ENCODE data around the gene PLRG1. TPM values are rescaled to one million over a fixed set of nuclear protein-coding genes. Genes with fewer than 3 reads are reported as not detected.

Gene PLRG1
- polyA plus RNA-seq, 3 donors, result 34.6 to 56.1 (median 52.5) TPM

GRCh38 chr4:154507156-154507555, 43.0 kb downstream of the PLRG1 start:
- Histone ChIP-seq H3K4me1 (ENCODE audit: control insufficient read depth in 1 of 2, insufficient read depth in 2 of 2, low read length in 2 of 2) (no peaks in the 10 kb centered on the region), H2AFZ (ENCODE audit: insufficient read depth, low read depth, low read length, poor library complexity, severe bottlenecking) (no peak overlapping the region), H3K4me3 (replicated peaks in 1 of 3; ENCODE audit: low read depth in 2 of 3, low read length in 3 of 3) (no peak overlapping the region), H3K4me2 (replicated peaks; ENCODE audit: extremely low read depth, low read length, poor library complexity, severe bottlenecking) (no peak overlapping the region), H3K36me3 (replicated peaks in 1 of 2; ENCODE audit: control insufficient read depth in 1 of 2, insufficient read depth in 2 of 2, low read length in 2 of 2) (no peaks in the 10 kb centered on the region), H3K9ac (ENCODE audit: insufficient read depth, low read length, poor library complexity, severe bottlenecking) (no peak overlapping the region), H3K27ac (ENCODE audit: low read depth in 1 of 2, low read length in 2 of 2) (no peak overlapping the region), H4K20me1 (ENCODE audit: insufficient read depth, low read length) (no peaks in the 10 kb centered on the region), H3K79me2 (ENCODE audit: insufficient read depth, low read length) (no peaks in the 10 kb centered on the region), H3K27me3 (ENCODE audit: control insufficient read depth in 2 of 2, insufficient read depth in 2 of 2, low read length in 2 of 2) (peaks cover 0 to 4% of the 10 kb centered on the region in 2 donors), H3K9me3 (replicated peaks in 1 of 2; ENCODE audit: control insufficient read depth in 1 of 2, insufficient read depth in 1 of 2, low read length in 2 of 2) (no peaks in the 10 kb centered on the region)
- no peak overlapping the region for H3K27ac Mint-ChIP-seq
- WGBS (ENCODE audit: insufficient coverage), result 86% methylated on average over 2 of the region's 3 CpGs
- peaks cover 0 to 2% (median 0%) of the 10 kb centered on the region in 7 donors for H3K9me3 Mint-ChIP-seq
- H3K4me1 Mint-ChIP-seq, result no peaks in the 10 kb centered on the region
- intact Hi-C loops (cut with micrococcal nuclease), result no loop called here
- no peak for TF ChIP-seq CTCF (IDR thresholded peaks at IDR 0.05)
- no peak overlapping the region for H3K4me3 Mint-ChIP-seq
- peaks cover 4 to 7% (median 4%) of the 10 kb centered on the region in 3 donors for H3K27me3 Mint-ChIP-seq (ENCODE audit: low read depth in 3 of 3)
- no peaks in the 10 kb centered on the region for H3K36me3 Mint-ChIP-seq
- no peak for DNase-seq

- TF ChIP-seq CTCF (IDR thresholded peaks at IDR 0.05), result no peak
- no peak overlapping the region for H3K4me2 ChIP-seq (replicated peaks; ENCODE audit: extremely low read depth, low read length, poor library complexity, severe bottlenecking)
- no peak for DNase-seq
- H3K4me1 ChIP-seq (ENCODE audit: control insufficient read depth in 1 of 2, insufficient read depth in 2 of 2, low read length in 2 of 2), result no peaks in the 10 kb centered on the region
- no peak overlapping the region for H3K27ac ChIP-seq (ENCODE audit: low read depth in 1 of 2, low read length in 2 of 2)
- no peaks in the 10 kb centered on the region for H4K20me1 ChIP-seq (ENCODE audit: insufficient read depth, low read length)
- no peak overlapping the region for H2AFZ ChIP-seq (ENCODE audit: insufficient read depth, low read depth, low read length, poor library complexity, severe bottlenecking)
- WGBS (ENCODE audit: insufficient coverage), result no CpG with 5 or more reads among the region's 2 CpGs
- no peaks in the 10 kb centered on the region for H3K9me3 ChIP-seq (replicated peaks in 1 of 2; ENCODE audit: control insufficient read depth in 1 of 2, insufficient read depth in 1 of 2, low read length in 2 of 2)
- no peaks in the 10 kb centered on the region for H3K36me3 ChIP-seq (replicated peaks in 1 of 2; ENCODE audit: control insufficient read depth in 1 of 2, insufficient read depth in 2 of 2, low read length in 2 of 2)
- no peak overlapping the region for H3K4me3 Mint-ChIP-seq
- H3K27ac Mint-ChIP-seq, result no peak overlapping the region
- peaks cover 2 to 11% (median 6%) of the 10 kb centered on the region in 3 donors for H3K27me3 Mint-ChIP-seq (ENCODE audit: low read depth in 3 of 3)
- no peak overlapping the region for H3K4me3 ChIP-seq (replicated peaks in 1 of 3; ENCODE audit: low read depth in 2 of 3, low read length in 3 of 3)
- H3K36me3 Mint-ChIP-seq, result no peaks in the 10 kb centered on the region
- H3K9ac ChIP-seq (ENCODE audit: insufficient read depth, low read length, poor library complexity, severe bottlenecking), result no peak overlapping the region
- no peaks in the 10 kb centered on the region for H3K4me1 Mint-ChIP-seq
- no peaks in the 10 kb centered on the region for H3K9me3 Mint-ChIP-seq
- intact Hi-C loops (cut with micrococcal nuclease), result no loop called here
- peaks cover 0 to 8% of the 10 kb centered on the region in 2 donors for H3K27me3 ChIP-seq (ENCODE audit: control insufficient read depth in 2 of 2, insufficient read depth in 2 of 2, low read length in 2 of 2)
- H3K79me2 ChIP-seq (ENCODE audit: insufficient read depth, low read length), result no peaks in the 10 kb centered on the region
Measured at GRCh38 chr4:154506253-154506652, 43.9 kb downstream of the PLRG1 start.
